ENCODE data around the gene TCF7L2. TPM values are rescaled to one million over a fixed set of nuclear protein-coding genes. Genes with fewer than 3 reads are reported as not detected.
"Not testable (repeated sequence)": the region's sequence is repeated elsewhere in the genome, so short reads cannot be mapped to it uniquely, and the experiment has no call there.

Gene TCF7L2
- total and polyA plus RNA-seq, 4 donors, result 9.1 to 32.3 (median 21.4) TPM

DNA sequence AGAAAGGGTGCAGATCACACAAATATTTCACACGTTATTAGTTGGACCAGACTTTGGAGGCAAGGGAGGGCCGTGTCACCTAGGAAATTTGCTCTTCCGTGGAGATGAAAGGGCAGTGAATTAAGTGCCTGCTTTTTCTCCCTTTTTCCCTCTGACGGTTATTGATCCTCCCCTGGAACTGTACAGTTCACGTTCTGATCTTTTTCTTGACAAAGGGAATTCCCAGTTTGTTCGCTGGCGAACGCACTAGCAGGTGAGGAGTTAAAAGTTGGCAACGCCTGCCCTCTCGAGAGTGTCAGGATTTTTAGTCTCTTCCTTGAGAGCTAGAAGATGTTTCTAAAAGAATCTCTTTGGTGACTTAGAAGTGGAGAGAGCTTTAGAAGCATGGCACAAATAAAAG lies 111.5 kb downstream of the TCF7L2 start:
- Histone ChIP-seq H3K36me3 (ENCODE audit: control insufficient read depth in 4 of 4, insufficient read depth in 4 of 4, low read length in 4 of 4) (no peaks in the 10 kb centered on the region), H3K27me3 (ENCODE audit: control insufficient read depth in 3 of 3, insufficient read depth in 3 of 3, low read length in 2 of 3) (no peaks in the 10 kb centered on the region), H3K9me3 (ENCODE audit: control insufficient read depth in 4 of 4, insufficient read depth in 3 of 4, low read length in 3 of 4) (no peaks in the 10 kb centered on the region), H3K4me1 (ENCODE audit: control insufficient read depth in 5 of 5, insufficient read depth in 5 of 5, low read length in 5 of 5) (peaks cover 7 to 78% (median 52%) of the 10 kb centered on the region in 5 donors), H3K27ac (ENCODE audit: low read depth in 1 of 2, low read length in 1 of 2) (peak overlapping the region in 1 of 2 donors; percentile 51), H3K4me3 (no peak overlapping the region), H3K9ac (ENCODE audit: insufficient read depth in 1 of 2, low read length in 2 of 2) (no peak overlapping the region)
- ATAC-seq (ENCODE audit: insufficient read depth, low FRiP score), result no peak
- 77 to 91% methylated on average over 10 of the region's 10 CpGs for WGBS, 2 donors
- no peak for DNase-seq
- TF ChIP-seq, protein P1, sequence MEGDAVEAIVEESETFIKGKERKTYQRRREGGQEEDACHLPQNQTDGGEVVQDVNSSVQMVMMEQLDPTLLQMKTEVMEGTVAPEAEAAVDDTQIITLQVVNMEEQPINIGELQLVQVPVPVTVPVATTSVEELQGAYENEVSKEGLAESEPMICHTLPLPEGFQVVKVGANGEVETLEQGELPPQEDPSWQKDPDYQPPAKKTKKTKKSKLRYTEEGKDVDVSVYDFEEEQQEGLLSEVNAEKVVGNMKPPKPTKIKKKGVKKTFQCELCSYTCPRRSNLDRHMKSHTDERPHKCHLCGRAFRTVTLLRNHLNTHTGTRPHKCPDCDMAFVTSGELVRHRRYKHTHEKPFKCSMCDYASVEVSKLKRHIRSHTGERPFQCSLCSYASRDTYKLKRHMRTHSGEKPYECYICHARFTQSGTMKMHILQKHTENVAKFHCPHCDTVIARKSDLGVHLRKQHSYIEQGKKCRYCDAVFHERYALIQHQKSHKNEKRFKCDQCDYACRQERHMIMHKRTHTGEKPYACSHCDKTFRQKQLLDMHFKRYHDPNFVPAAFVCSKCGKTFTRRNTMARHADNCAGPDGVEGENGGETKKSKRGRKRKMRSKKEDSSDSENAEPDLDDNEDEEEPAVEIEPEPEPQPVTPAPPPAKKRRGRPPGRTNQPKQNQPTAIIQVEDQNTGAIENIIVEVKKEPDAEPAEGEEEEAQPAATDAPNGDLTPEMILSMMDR (IDR thresholded peaks at IDR 0.05; ENCODE audit: control extremely low read depth, extremely low read depth), result no peak

DNA sequence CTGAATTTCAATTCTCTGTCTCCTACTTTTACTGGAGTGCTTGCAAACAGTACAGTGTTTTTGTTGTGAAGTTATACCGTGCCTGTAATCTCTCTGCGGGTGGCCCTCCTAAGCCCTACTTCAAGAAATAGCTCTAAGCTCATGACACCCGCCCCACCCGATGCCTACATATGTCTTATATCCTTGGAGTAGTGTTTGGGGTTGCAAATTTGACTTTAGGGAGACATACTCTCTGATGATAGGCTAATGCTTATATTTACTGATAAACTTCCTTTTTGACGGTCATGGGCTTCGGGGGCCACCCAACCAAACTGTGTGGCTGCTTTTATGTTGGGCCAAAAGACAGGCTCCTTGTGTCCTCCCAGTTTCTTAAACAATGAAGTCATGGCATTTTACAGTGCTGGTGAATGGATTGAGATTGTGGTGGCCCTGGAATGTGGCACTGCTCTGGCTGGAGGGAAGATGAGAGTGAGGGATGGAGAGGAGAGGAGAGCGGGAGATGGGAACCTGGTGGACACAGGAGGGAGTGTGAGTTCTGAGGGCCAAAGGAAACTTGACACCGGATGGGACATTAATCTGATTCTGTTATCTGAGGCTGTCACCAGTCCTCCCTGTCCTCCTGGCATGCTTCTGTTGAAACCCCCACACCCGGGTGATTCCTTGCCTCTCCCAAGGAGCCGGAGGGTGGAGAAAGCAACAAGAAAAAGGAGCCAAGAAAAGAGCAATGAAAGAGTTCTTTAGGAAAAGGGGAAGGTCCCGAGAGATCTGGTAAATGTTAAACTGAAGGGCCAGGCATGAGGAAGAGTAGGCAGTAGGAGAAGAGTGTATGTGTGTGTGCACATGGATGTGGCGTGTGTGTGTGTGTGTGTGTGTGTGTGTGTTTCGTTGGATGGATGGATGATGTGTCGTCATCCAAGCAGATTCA lies 113.3 kb downstream of the TCF7L2 start:
- Histone ChIP-seq H3K27ac (ENCODE audit: low read depth in 1 of 2, low read length in 1 of 2) (peak overlapping the region in 1 of 2 donors; percentile 54), H3K4me3 (no peak overlapping the region), H3K27me3 (ENCODE audit: control insufficient read depth in 3 of 3, insufficient read depth in 3 of 3, low read length in 2 of 3) (no peaks in the 10 kb centered on the region), H3K36me3 (ENCODE audit: control insufficient read depth in 4 of 4, insufficient read depth in 4 of 4, low read length in 4 of 4) (peaks cover 0 to 2% (median 0%) of the 10 kb centered on the region in 4 donors), H3K9me3 (ENCODE audit: control insufficient read depth in 4 of 4, insufficient read depth in 3 of 4, low read length in 3 of 4) (no peaks in the 10 kb centered on the region), H3K4me1 (ENCODE audit: control insufficient read depth in 5 of 5, insufficient read depth in 5 of 5, low read length in 5 of 5) (peaks cover 3 to 61% (median 43%) of the 10 kb centered on the region in 5 donors), H3K9ac (ENCODE audit: insufficient read depth in 1 of 2, low read length in 2 of 2) (no peak overlapping the region)
- TF ChIP-seq, protein P1 (IDR thresholded peaks at IDR 0.05; ENCODE audit: control extremely low read depth, extremely low read depth), result no peak
- DNase-seq (peak; percentile 73 to 86 (median 82)), ATAC-seq (ENCODE audit: insufficient read depth, low FRiP score) (no peak)
- WGBS, 2 donors, result 72 to 73% methylated on average over 14 of the region's 14 CpGs

DNA sequence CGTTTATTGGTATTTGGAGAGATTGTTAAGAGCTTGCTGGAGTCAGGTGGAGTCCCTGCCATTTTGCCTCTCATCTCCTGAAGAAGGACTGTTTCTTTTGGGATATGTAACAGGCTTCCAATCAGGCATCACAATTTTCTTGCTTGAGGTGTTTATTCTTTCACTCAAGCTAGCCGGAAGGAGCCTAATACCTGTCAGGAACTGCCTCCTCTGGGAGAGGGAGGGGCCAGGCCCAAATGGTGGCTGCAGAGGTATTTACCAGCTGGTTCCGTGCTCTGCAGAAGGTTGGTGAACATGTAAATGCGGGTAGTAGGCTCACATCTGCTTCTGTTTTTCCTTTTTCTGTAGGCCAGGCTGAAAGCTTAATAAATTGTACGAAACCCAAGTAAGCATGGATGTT lies 114.0 kb downstream of the TCF7L2 start:
- Histone ChIP-seq H3K36me3 (ENCODE audit: control insufficient read depth in 4 of 4, insufficient read depth in 4 of 4, low read length in 4 of 4) (peaks cover 0 to 5% (median 0%) of the 10 kb centered on the region in 4 donors), H3K27me3 (ENCODE audit: control insufficient read depth in 3 of 3, insufficient read depth in 3 of 3, low read length in 2 of 3) (no peaks in the 10 kb centered on the region), H3K4me1 (ENCODE audit: control insufficient read depth in 5 of 5, insufficient read depth in 5 of 5, low read length in 5 of 5) (peaks cover 0 to 53% (median 37%) of the 10 kb centered on the region in 5 donors), H3K27ac (ENCODE audit: low read depth in 1 of 2, low read length in 1 of 2) (peak overlapping the region in 1 of 2 donors; percentile 54), H3K4me3 (no peak overlapping the region), H3K9me3 (ENCODE audit: control insufficient read depth in 4 of 4, insufficient read depth in 3 of 4, low read length in 3 of 4) (no peaks in the 10 kb centered on the region), H3K9ac (ENCODE audit: insufficient read depth in 1 of 2, low read length in 2 of 2) (no peak overlapping the region)
- TF ChIP-seq, protein P1 (IDR thresholded peaks at IDR 0.05; ENCODE audit: control extremely low read depth, extremely low read depth), result no peak
- WGBS, 2 donors, result 77 to 89% methylated on average over 5 of the region's 5 CpGs
- ATAC-seq (ENCODE audit: insufficient read depth, low FRiP score) (no peak), DNase-seq (no peak)

DNA sequence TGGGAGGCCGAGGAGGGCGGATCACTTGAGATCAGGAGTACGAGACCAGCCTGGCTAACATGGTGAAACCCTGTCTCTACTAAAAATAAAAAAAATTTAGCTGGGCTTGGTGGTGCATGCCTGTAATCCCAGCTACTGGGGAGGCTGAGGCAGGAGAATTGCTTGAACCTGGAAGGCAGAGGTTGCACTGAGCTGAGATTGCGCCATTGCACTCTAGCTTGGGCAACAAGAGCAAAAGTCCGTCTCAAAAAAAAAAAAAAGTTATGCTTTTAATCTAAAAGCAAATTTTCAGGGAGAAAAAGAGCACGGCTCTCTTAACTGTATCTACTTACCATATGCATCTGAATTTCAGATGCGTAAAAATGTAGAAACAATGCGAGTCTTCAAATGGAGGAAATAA lies 116.1 kb downstream of the TCF7L2 start:
- DNase-seq; ATAC-seq (ENCODE audit: insufficient read depth, low FRiP score); H3K4me3 ChIP-seq; H3K9ac ChIP-seq (ENCODE audit: insufficient read depth in 1 of 2, low read length in 2 of 2); H3K9me3 ChIP-seq (ENCODE audit: control insufficient read depth in 4 of 4, insufficient read depth in 3 of 4, low read length in 3 of 4); H3K36me3 ChIP-seq (ENCODE audit: control insufficient read depth in 4 of 4, insufficient read depth in 4 of 4, low read length in 4 of 4); H3K27ac ChIP-seq (ENCODE audit: low read depth in 1 of 2, low read length in 1 of 2); H3K27me3 ChIP-seq (ENCODE audit: control insufficient read depth in 3 of 3, insufficient read depth in 3 of 3, low read length in 2 of 3): not testable (repeated sequence)
- peaks cover 0 to 34% (median 22%) of the 10 kb centered on the region in 5 donors for H3K4me1 ChIP-seq (ENCODE audit: control insufficient read depth in 5 of 5, insufficient read depth in 5 of 5, low read length in 5 of 5)
- 87 to 94% methylated on average over 8 of the region's 8 CpGs for WGBS, 2 donors
